HG02588 (cell line): ENCODE data around the gene RPL32.
"Not testable (repeated sequence)": the region's sequence is repeated elsewhere in the genome, so short reads cannot be mapped to it uniquely, and the experiment has no call there.

Experiments used
- ATAC-seq: cut with Tn5 transposase; IDR thresholded peaks from one replicate; pipeline ENCODE4 v1.9.1; 2021; ENCODE audit warnings: mild to moderate bottlenecking, moderate library complexity; ENCODE audit not compliant: unreplicated experiment

RPL32 gene

DNA sequence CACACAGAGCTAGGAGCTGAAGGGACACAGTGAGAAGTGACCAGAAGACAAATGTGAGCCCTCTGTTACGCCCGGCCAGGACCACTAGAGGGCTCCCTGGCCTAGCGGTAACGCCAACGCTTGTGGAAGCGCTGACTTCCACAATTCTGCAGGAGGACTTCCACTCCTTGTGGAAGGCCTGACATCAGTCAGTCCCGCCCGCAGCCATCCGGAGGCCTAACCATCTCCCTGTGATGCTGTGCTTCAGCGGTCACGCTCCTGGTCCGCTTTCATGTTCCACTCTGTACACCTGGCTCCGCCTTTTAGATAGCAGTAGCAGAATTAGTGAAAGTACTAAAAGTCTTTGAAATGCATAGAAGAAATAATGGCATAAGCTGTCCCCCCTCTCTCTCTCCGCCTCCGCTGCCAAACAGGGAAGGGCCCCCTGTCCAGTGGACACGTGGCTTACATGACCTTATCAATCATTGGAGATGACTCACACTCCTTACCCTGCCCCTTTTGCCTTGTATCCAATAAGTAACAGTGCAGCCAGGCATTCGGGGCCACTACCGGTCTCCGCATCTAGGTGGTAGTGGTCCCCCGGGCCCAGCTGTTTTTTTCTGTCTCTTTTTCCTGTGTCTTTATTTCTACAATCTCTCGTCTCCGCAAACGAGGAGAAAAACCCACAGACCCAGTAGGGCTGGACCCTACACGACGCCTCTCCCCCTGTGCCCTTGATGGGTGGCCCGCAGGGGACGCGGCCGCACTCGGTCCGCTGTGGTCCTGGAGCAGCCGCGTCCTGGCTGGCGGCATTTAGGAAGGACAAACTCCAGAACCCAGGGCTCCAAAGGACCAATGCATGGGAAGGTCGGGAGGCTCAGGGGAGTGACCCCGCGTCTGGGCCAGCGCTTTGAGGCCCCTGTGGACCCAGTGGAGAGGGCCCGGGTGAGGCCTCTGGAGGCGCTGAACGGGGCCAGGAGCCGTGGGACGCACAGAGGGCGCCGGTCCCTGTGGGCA is 27.0 kb upstream of the RPL32 start:
- peak; percentile 67 for ATAC-seq

DNA sequence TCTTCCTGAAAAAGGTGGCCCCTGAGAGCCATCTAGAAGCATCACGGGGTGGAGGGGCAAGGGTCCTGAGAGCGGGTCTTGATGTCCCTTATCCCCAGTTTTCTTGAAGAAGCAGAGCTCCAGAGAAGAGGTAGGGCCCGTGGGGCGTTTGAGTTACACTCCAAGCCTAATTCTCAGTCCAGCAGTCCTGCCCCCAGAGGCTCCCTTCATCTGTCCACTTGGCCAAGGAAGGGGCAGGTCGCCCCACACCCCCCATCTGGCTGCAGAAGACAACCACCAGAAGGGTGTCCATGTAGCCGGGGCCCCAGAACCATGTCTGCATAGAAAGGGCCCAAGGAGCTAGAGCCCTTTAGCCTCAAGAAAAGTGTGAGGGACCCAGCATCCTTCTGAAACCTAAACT is 25.5 kb upstream of the RPL32 start:
- ATAC-seq = no peak

DNA sequence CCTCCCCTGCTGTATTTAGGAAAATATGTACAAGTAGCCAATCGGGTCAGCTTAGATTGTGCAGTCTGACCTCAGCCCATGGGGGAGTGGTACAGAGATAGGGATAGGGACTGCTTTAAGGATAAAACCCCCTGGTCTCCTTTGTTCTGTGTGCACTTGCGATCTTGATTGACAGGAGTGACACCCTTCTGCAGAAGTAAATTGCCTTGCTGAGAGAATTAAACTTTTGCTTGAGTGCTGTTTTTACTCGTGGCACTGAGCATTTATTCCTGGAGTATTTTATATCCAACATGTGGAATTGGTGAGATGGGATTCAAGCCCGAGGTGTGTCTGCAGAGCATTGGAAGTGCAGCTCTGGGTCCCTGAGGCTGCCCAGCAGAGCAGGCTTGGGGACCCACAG is 23.9 kb upstream of the RPL32 start:
- ATAC-seq = no peak

DNA sequence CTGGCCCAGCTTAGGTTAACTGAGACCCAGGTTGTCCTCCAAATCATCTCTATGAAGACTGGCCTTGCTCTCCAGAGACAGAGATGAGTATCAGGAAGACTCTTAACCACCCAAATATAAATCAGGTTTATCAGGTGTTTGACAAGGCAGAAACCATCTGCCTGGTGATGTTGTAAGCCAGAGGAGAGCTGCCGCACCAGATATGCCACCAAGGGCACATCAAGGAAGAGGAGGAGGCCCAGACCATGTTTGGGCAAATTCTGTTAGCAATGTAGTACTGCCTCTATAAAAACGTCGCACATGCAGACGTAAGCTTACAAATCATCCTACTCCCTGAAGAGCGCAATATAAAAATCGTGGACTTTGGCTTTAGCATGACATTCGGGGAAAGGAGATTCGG is 21.0 kb upstream of the RPL32 start:
- no peak for ATAC-seq

DNA sequence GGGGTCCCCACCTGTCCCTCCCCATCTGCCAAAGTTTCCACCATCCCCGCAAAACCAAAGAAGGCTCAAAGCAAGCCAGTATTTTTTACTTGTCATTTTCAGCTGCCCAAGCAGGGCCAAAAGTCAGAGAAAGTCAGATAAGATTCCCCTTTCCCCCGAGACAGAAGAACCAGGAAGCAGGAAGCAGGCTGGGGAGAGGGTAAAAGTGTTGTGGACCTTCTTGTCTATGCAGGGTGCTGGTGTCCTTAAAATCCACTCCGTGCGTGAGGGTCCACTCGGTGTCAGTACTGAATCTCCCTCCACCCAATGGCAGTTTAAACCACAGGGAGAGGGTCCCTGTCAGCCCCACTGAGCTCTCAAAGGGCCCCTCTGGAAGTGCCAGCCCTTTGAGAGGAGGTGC is 20.2 kb upstream of the RPL32 start:
- ATAC-seq = no peak

DNA sequence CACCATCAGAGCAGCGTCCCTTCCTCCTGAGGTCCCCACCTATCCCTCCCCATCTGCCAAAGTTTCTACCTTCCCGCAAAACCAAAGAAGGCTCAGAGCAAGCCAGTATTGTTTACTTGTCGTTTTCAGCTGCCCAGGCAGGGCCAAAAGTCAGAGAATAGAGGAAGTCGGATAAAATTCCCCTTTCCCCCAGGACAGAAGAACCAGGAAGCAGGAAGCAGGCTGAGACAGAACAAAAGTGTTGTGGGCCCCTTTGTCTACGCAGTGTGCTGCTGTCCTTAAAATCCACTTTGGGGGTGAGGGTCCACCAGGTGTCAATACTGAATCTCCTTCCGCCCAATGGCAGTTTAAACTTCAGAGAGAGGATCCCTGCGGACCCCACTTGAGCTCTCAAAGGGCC is 18.5 kb upstream of the RPL32 start:
- no peak for ATAC-seq

DNA sequence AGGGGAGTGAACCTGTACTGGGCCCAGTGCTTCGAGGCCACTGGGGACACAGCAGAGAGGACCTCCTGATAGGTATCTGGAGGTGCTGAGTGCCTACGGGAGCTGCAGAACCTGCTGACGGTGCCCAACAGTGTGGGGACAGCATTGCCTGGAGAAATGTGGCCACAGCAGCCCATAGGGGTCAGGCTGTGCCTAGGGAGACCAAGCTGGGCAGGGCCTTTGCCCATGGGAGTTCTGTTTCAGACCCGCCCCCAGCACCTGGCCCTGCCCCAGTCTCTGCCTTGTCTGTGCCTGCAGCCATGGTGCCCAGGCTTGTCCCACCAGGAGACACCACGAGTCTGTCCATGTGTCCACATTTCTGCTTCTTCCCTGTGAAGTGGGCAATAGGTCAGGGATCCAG is 15.3 kb upstream of the RPL32 start:
- ATAC-seq = no peak

DNA sequence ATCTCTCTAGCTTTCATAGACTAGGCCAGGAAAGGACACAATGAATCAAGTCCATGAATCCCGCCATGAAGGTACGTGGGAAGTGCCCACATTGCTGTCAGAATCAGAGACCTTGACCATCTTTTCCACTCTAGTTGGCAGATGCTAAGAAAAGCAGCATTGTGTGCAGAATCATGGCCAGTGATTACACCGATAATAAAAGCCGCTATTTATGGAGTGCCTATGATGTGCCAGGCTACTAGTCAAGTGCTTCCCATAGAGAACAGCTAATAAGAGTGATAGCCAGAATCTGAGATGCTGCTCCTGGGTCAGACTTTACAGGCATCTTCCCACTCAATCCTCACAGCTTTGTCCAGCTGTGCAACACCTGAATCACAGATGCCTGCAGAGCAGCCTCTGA is 13.2 kb upstream of the RPL32 start:
- ATAC-seq = no peak

DNA sequence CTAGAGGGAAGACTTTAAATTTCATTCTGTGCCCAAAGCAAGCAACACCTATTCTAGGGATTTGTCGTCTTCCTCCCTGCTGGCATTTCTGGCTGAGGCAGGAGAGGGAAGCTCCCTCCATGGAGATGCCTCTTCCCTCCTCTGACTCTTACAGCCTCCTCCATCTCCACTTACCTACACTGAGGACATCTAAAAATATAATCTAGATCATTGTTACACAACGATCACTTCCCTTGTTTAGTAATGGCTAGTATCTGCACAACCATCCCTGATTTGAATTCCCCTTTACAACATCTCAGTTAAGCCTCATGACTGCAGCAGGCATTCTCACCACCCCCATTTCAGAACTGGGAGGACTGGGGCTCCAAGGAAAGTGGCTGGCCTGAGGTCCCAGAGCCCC is 12.5 kb upstream of the RPL32 start:
- not testable (repeated sequence) for ATAC-seq

DNA sequence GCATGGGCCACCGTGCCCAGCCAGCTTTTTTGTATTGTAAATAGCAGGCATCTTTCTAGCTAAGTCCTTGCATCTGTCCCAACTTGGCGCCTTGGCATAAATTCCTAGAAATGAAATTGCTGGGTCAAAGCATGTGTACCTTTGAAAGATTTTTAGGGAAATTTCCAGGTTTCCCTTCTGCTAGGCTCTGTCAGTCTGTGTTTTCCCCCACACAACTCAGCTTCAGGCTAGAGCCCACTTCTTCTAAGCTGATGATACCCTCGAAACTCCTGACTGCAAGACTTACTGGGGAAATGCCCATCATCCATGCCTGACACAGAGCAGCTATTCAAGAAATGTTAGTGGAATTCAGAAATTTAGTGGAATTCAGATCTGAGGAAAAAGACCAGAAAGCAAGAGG is 10.8 kb upstream of the RPL32 start:
- ATAC-seq = no peak

DNA sequence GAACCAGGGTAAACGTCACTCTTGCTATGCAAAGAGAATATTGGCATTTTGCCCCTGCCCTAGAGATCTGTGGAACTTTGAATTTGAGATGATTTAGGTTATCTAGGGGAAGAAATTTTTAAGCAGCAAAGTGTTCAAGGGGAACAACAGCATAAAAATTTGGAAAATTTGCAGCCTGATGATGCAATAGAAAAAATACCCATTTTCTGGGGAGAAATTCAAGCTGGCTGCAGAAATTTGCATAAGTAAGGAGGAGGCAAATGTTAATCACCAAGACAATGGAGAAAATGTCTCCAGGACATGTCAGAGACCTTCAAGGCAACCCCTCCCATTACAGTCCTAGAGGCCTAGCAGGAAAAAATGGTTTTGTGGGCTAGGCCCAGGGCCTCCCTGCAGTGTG is 4.4 kb upstream of the RPL32 start:
- ATAC-seq = no peak

DNA sequence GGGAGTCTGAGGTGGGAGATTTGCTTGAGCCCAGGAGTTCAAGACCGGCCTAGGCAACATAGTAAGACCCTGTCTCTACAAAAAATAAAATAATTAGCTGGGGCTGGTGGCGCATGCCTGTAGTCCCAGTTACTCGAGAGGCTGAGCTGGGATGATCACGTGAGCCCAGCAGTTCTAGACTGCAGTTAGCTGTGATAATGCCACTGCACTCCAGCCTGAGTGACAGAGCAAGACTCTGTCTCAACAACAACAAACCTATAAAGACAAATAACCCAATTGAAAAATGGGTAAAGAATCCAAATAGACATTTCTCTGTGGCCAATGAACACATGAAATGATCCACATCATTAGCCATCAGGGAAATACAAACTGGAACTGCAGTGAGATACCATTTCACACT is 1.1 kb upstream of the RPL32 start:
- ATAC-seq = no peak

DNA sequence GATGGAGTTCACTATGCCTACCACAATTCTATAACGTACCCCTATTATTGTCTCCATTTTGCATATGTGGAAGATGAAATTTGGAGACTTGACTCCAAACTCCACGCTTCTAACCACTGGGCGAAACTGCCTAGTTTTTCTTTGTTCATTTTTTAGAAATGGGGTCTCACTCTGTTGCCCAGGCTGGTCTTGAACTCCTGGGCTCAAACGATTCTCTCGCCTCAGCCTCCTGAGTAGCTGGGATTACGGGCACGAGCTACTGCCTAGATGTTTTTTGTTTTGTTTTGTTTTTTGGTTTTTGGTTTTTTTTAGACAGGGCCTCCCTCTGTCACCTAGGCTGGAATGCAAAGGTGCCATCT is 584 bp upstream of the RPL32 start:
- ATAC-seq = no peak

DNA sequence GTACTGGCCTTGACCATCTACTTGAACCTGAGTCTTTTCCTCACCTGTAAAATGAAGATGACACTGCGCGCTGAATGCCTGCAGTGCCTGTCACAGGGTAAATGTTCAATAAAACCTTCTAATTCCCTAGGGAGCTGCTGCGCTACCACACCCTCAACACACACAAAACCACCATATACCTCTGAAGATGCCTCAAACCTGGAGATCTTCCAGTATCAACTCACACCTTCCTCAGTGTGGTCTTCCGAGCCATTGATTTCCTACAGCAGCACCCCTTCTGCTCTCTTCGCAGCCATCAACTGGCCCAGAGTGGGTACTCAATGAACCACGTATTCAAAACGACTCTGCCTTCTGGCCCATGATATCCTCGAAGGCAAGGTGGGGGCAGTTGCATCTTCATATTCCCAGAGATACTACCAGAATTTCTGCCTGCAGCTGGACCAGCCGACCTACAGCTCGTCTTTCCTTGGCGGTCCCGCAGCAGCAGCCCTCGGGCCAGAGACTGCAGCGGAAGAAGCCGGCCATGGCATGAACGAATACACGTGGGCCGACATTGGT is 695 bp downstream of the RPL32 start:
- peak; percentile 34 for ATAC-seq

DNA sequence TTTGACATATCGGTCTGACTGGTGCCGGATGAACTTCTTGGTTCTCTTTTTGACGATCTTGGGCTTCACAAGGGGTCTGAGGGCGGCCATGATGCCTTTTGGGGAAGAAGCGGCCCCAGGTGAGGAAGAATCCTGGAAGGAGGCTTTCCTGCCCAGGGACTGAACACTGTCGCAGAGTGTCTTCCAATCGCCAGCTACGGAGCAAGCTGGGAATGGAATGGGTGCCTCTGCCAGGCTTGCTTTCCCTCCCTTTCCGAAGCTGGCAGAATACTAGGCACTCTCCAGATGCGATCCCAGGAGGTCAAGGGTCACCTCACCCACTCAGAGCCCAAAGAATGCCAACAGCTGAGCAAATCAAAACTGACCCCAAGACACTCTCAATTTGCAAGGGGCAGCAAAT is 1.2 kb downstream of the RPL32 start:
- not testable (repeated sequence) for ATAC-seq

DNA sequence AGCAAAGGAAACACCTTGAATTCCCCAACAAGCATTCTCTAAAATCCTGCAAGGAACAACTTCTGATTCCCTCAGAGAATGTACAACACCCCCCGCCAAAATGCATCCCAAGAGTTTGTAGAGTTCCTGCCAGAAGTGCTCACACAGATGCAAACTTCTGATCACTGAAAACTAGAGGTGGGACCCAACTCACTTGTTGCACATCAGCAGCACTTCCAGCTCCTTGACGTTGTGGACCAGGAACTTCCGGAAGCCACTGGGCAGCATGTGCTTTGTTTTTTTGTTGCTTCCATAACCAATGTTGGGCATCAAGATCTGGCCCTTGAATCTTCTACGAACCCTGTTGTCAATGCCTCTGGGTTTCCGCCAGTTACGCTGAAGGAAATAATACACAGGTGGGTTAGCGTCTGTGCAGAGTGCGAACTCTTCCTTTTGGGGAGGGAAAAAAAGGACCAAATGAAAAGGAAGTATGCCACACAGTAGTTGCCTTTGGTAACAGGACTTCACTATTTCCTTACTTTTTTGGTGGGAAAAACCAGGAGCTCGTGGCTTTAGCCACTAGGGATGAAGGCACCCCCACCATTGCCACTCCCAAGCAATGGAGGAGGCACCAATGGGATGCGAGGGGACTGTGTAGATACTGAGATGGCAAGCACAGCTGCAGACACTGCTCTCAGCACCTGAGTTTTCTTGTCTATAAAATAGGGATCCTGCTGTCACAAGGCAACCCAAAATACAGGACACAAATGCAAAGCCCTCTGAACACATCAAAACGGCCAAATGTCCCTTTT is 2.0 kb downstream of the RPL32 start:
- no peak for ATAC-seq

DNA sequence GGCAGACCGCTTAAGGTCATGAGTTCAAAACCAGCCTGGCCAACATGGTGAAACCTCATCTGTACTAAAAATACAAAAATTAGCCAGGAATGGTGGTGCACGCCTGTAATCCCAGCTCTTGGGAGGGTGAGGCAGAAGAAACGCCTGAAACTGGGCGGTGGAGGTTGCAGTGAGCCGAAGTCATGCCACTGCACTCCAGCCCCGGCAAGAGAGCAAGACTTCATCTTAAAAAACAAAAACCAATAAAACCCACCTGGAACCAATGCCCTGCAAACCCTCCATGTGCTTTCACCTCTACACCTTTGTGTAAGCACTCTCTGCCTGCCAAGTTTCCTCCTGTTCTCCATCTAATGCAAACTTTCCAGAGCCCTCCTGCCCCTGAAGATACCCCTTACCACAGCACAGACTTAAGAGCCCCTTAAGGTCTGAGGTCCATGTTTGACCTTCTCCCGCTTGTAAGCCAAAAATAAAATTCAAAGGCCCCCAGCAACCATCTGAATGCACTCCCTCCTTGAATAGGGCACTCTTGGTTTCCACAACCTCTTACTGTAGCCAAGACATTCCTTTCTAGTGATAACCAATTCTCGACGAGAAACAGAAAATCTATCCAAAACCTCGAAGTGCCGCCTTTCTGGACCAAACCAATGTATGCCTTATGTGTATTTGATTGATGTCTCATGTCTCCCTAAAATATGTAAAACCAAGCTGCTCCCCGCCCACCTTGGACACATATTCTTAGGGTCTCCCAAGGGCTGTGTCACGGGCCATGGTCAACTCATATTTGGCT is 3.0 kb downstream of the RPL32 start:
- ATAC-seq = no peak

DNA sequence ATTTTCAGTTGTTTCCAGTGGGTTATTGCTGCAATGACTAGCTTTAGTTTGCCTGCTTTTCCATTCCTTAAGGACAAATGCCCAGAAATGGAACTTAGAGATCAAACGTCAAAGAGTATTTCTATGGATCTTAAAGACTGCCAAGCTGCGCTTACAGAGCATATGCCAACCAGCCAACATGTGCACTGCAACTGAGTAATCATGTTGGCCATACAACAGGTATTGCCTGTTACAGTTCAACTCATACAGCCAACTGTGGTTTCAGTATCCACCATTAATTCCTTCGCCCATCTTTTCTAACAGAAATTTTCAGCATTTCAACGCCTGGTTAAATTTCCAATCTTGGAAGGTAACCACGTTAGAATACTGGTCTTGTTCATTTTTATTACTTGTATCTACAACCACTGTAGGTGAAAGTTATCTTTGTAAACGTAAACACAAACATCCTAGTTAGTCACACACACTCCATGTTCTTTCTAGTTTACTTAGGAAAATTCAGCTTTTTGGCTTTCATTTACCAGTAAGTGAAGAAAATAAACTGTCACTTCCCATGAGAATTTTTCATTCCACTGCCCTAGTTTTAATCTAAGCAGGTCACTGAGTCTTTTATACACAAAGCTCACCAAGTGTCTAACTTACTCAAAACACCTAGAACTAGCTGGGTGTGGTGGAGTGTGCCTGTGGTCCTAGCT is 3.9 kb downstream of the RPL32 start:
- no peak for ATAC-seq

DNA sequence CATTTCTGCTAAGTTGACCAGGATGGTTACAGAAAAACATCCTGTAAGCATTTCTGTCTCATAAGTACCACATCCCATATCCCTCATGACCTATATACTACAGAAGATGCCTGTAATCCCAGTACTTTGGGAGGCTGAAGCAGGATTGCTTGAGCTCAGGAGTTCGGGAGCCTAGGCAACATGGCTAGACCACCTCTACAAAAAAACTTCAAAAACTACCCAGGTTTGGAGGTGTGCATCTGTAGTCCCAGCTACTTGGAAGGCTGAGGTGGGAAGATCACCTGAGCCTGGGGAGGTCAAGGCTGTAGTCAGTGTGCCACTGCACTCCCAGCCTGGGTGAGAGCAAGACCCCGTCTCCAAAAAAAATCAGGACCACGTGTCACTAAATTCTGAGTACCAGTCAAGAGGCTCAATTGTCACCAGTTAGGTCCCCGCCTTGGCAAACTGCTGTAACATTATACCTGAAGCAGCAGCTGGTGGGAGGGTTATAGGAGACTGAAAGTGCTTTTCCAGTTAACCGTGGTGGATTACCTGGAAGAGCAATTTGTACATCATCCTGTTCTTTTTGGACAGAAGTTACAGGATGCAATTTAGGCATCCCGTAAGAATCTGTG is 6.2 kb downstream of the RPL32 start:
- ATAC-seq = no peak
